SKM-1 (cell line): ENCODE results near the gene FLG2.

Experiments
- DNase-seq: peaks from one replicate; lab custom pipeline; 2025; ENCODE audit not compliant: unreplicated experiment; lab: John Stamatoyannopoulos, UW

FLG2 gene

GRCh38 chr1:152359906-152360305, at the start of gene FLG2:
Gene FLG2, minus strand, starts transcription at chr1:152360006. Its CDS starts 1,122 bp downstream, at chr1:152358884.
- DNase-seq: no peak

GRCh38 chr1:152408664-152409063, 48.9 kb upstream of the FLG2 start:
- DNase-seq: no peak

DNA sequence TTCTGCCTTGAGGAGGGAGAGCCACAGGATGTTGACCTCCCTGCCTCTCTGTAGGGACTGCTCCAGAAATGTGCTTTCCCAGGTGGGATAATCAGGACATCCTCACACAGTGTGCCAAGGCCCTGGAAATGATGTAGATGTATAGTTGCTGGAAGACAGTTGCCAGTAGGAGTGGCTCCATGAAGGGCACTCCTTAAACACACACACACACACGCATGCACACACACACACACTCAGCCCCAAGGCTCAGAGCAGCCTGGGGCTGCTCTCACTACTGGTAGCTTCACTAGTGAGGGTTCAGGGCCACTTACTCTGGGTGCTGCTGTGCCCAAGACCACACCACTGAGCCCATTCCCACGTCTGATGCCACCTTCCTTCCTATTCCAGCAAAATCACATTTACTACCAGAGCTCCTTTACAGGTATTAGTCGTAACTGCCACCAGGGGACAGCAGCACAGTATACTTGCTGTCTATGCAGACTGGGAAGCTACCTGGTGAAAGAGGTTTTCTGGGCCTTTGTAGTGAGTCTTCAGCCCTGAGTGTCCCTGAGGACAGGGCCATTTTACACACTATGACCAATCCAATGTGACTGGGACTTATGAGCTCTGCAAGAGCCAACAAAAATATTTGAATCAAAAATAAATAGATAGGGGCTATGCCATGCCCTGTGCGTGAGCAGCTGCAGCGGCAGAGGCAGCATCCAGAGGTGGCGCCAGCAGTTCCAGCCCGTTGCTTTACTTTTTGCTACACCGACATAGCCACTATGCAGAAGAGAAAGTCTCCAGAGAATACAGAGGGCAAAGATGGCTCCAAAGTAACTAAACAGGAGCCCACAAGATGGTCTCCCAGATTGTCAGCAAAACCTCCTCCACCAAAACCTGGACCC, 39.2 kb upstream of the FLG2 start:
- DNase-seq: no peak

- no peak for DNase-seq
Measured at GRCh38 chr1:152397474-152397873, 37.7 kb upstream of the FLG2 start.

DNA sequence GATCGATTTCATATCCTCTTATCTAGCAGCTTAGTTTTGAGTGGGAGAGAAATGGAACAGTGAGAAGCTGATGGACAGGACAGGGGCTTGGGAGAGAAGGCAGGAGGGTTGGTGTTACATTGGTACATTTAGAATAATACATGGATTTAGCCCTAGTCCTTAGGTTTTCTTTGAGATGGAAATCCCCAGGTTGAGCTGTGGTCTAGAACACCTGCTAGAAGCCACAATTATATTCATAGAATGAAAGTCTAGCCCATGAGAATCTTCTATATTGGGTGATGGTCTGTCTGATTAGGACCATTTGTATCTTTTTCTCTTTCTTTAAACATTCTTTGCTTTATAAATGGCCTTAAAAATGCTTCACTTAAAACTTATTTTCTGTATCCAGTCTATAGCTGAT, 34.3 kb upstream of the FLG2 start:
- DNase-seq: no peak

- no peak for DNase-seq
Measured at GRCh38 chr1:152392909-152393308, 33.1 kb upstream of the FLG2 start.

DNA sequence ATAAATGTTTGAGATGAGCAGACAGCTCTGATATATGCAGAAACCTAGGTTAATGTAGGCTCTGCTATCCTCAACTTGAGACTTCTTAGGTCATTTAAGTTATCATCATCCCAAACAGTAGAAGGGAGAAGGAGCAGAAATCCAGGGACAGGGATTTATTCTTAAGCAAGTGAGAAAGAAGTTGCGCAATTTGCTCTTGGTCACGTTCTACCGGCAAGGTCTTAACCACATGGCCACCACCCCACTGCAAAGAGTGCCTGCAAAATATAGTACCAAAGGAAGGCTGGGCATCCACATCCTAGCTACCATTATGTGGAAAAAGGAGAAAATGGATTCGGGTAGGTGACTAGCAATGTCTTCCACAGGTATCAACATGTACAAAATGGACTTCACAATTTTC, 29.1 kb upstream of the FLG2 start:
- no peak for DNase-seq

DNA sequence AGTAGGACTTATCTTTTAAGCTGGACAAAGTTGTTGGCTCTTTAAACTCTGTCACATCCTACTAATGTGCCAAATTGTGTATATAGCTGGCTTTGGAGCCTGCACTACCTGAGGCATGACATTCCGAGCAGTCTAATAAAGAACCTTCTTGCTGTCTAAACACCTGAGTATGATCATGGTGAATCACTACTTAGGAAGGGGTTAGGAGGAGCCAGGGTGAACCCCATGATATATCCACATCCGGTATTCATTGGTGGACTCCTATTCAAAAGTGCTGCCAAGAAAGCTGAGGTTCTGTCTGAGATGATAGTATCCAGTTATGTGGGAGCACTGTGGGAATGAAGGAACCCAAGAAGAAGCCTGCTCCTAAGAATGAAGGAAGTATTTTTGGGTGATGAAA, 27.1 kb upstream of the FLG2 start:
- DNase-seq: no peak

GRCh38 chr1:152380932-152381331, 21.1 kb upstream of the FLG2 start:
- DNase-seq: no peak

DNA sequence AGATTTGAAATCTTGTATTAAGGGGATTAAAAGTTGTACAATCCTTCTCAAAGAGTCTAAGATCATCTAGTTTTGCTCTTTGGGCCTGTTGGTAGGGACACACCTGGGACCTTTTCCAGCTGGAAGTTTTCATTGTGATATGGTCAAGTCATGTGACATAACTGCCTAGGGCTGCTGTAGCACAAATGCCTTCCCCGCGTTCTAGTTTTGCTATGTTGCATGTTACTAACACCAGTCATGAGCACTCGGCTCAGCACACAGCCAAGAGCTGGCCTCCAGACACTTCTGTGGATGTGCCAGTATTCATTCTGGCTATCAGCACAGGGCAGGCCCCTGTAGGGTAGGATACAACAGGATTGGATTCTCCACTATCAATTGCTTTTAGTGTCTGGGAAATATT, 14.6 kb upstream of the FLG2 start:
- no peak for DNase-seq

GRCh38 chr1:152372672-152373071, 12.9 kb upstream of the FLG2 start:
- DNase-seq: no peak

GRCh38 chr1:152367436-152367835, 7.6 kb upstream of the FLG2 start:
- DNase-seq: no peak

DNA sequence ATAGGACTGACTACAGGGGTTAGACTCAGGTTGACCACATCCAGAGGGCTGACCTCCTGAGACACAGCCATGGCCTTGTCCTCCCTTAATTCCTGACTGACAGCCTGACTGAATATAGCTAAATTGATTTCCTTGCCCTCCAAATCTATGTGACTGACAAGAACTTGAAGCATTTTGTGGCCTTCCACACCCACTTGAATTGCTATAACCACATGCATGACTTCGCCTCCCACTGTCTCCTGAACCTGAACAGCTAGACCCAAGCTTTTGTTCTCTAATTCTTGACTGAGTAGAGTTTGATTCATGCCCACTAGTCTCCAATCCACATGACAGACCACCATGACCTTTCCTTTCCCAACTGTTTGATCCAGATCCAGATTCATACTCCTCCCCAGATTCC, 3.1 kb downstream of the FLG2 start:
- no peak for DNase-seq

GRCh38 chr1:152349611-152350010, 10.2 kb downstream of the FLG2 start:
- no peak for DNase-seq

GRCh38 chr1:152348447-152348846, 11.4 kb downstream of the FLG2 start:
- DNase-seq: no peak

- peak; percentile 64 for DNase-seq
Measured at GRCh38 chr1:152347116-152347728, 12.6 kb downstream of the FLG2 start.

GRCh38 chr1:152344438-152344837, 15.4 kb downstream of the FLG2 start:
- no peak for DNase-seq

GRCh38 chr1:152343006-152343405, 16.8 kb downstream of the FLG2 start:
- no peak for DNase-seq

GRCh38 chr1:152335399-152335798, 24.4 kb downstream of the FLG2 start:
- no peak for DNase-seq

GRCh38 chr1:152328801-152329391, 30.9 kb downstream of the FLG2 start:
- no peak for DNase-seq

- DNase-seq: no peak
Measured at GRCh38 chr1:152325111-152325510, 34.7 kb downstream of the FLG2 start, which contains the start of gene FLG. Gene FLG, minus strand, starts transcription at chr1:152325239. Its CDS starts 9,783 bp downstream, at chr1:152315456.

DNA sequence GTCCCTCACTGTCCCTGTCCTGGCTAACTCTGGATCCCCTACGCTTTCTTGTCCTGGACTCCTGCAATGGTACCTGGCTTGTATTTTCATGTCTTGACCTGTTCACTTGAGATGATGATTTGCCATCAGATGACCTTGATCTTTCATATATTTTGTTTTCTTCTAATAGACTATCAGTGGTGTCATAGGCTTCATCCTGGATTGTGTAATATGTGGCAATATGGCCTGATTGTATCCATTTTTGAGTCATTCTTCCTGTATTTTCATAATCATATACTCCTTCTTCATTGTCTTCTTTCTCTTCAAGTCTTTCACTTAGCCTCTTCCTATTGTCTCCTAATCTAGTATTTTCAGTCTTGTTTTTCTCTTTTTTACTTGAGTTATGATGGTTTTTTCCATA, 45.8 kb downstream of the FLG2 start:
- no peak for DNase-seq
